ENCODE data around the gene GNAZ.

DNA sequence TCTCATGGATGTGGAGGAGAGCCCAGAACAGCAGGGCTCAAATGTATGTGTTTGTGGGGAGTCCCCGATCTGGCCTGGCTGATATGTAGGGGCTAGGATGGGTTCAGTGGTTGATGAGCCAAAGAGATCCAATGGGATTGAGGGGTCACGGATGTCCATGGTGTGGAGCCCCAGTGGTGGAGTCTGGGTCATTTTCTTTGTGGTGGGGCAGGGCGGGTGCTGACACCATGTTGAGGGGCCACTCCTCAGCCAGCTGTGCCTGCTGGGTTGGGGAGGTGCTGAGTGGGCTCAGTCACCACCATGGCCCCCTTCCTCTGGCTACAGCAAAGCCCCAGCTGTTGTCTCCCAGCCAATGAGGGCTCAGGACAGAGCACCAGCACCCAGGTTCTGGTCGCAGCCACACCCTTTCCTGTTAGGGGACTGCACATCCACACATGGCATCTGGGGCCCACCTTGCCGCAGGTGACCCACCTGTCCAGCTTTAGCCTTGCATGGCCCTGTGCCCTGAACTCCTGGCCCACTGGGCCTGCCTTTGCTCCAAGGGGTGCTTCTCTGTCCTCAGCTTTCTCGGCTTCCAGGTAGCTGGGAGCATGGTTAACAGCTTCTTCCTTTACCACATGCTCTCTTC is 3.2 kb upstream of the GNAZ start:
- TF ChIP-seq GABPA (IDR thresholded peaks at IDR 0.05 in 1 of 2, conservative IDR thresholded peaks at IDR 0.05 in 1 of 2) (no peak), JUND (IDR thresholded peaks at IDR 0.05) (no peak), EGR1 (IDR thresholded peaks at IDR 0.05; ENCODE audit: low read depth in 2 of 2) (no peak), HNF4G (IDR thresholded peaks at IDR 0.05) (no peak), RAD21 (IDR thresholded peaks at IDR 0.05) (no peak), TAF1 (conservative IDR thresholded peaks at IDR 0.05) (no peak), YY1 (IDR thresholded peaks at IDR 0.05) (no peak), REST (IDR thresholded peaks at IDR 0.05) (no peak), HNF4A (conservative IDR thresholded peaks at IDR 0.05) (no peak), SP1 (IDR thresholded peaks at IDR 0.05) (no peak)
- TF ChIP-seq, protein P1, sequence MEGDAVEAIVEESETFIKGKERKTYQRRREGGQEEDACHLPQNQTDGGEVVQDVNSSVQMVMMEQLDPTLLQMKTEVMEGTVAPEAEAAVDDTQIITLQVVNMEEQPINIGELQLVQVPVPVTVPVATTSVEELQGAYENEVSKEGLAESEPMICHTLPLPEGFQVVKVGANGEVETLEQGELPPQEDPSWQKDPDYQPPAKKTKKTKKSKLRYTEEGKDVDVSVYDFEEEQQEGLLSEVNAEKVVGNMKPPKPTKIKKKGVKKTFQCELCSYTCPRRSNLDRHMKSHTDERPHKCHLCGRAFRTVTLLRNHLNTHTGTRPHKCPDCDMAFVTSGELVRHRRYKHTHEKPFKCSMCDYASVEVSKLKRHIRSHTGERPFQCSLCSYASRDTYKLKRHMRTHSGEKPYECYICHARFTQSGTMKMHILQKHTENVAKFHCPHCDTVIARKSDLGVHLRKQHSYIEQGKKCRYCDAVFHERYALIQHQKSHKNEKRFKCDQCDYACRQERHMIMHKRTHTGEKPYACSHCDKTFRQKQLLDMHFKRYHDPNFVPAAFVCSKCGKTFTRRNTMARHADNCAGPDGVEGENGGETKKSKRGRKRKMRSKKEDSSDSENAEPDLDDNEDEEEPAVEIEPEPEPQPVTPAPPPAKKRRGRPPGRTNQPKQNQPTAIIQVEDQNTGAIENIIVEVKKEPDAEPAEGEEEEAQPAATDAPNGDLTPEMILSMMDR (IDR thresholded peaks at IDR 0.05; ENCODE audit: low read depth, low read length, missing input control) = no peak
- TF ChIP-seq, protein P2, sequence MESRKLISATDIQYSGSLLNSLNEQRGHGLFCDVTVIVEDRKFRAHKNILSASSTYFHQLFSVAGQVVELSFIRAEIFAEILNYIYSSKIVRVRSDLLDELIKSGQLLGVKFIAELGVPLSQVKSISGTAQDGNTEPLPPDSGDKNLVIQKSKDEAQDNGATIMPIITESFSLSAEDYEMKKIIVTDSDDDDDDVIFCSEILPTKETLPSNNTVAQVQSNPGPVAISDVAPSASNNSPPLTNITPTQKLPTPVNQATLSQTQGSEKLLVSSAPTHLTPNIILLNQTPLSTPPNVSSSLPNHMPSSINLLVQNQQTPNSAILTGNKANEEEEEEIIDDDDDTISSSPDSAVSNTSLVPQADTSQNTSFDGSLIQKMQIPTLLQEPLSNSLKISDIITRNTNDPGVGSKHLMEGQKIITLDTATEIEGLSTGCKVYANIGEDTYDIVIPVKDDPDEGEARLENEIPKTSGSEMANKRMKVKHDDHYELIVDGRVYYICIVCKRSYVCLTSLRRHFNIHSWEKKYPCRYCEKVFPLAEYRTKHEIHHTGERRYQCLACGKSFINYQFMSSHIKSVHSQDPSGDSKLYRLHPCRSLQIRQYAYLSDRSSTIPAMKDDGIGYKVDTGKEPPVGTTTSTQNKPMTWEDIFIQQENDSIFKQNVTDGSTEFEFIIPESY (IDR thresholded peaks at IDR 0.05) = no peak
- TF ChIP-seq, protein P3, sequence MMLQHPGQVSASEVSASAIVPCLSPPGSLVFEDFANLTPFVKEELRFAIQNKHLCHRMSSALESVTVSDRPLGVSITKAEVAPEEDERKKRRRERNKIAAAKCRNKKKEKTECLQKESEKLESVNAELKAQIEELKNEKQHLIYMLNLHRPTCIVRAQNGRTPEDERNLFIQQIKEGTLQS (IDR thresholded peaks at IDR 0.05) = no peak
- TF ChIP-seq, protein P4, sequence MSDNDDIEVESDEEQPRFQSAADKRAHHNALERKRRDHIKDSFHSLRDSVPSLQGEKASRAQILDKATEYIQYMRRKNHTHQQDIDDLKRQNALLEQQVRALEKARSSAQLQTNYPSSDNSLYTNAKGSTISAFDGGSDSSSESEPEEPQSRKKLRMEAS (IDR thresholded peaks at IDR 0.05) = no peak
